H9 (cell line): ENCODE measurements around the gene ST6GALNAC6. TPM values are rescaled to one million over a fixed set of nuclear protein-coding genes. Genes with fewer than 3 reads are reported as not detected.

Source experiments
- DNase-seq: peaks from one replicate; pipeline ENCODE4 v3.0.0-alpha.2; 2017
- H2AFZ ChIP-seq: one replicate; pipeline ENCODE4 v1.6.1; 2013; ENCODE audit warnings: mild to moderate bottlenecking, low read length, control low read depth, moderate library complexity
- H2AK5ac ChIP-seq: 2 replicates; pipeline ENCODE4 v1.6.1; 2013; ENCODE audit warnings: low read length, control low read depth, mixed read lengths; ENCODE audit not compliant: insufficient read length
- H2BK120ac ChIP-seq: one replicate; pipeline ENCODE4 v1.6.1; 2013; ENCODE audit warnings: low read depth, mild to moderate bottlenecking, low read length, control low read depth, inconsistent platforms; ENCODE audit not compliant: poor library complexity, severe bottlenecking
- H2BK12ac ChIP-seq: 2 replicates; pipeline ENCODE4 v1.6.1; 2013; ENCODE audit warnings: low read length, control low read depth, mixed read lengths, low read depth; ENCODE audit not compliant: insufficient read length
- H2BK15ac ChIP-seq: 2 replicates; pipeline ENCODE4 v1.6.1; 2013; ENCODE audit warnings: low read depth, low read length, control low read depth
- H2BK20ac ChIP-seq: one replicate; pipeline ENCODE4 v1.6.1; 2013; ENCODE audit warnings: low read depth, mild to moderate bottlenecking, low read length, control low read depth, inconsistent platforms; ENCODE audit not compliant: poor library complexity, severe bottlenecking
- H2BK5ac ChIP-seq: 2 replicates; pipeline ENCODE4 v1.6.1; 2013; ENCODE audit warnings: low read length, control low read depth, mixed read lengths; ENCODE audit not compliant: insufficient read length
- H3K14ac ChIP-seq: 2 replicates; pipeline ENCODE4 v1.6.1; 2013; ENCODE audit warnings: low read length, control low read depth; ENCODE audit not compliant: insufficient read depth
- H3K18ac ChIP-seq: 2 replicates; pipeline ENCODE4 v1.6.1; 2013; ENCODE audit warnings: low read depth, mild to moderate bottlenecking, mixed read lengths, low read length, control low read depth; ENCODE audit not compliant: insufficient read length
- H3K23ac ChIP-seq: 2 replicates; pipeline ENCODE4 v1.6.1; 2013; ENCODE audit warnings: low read length, control low read depth, mixed read lengths, low read depth; ENCODE audit not compliant: insufficient read length
- H3K23me2 ChIP-seq: 2 replicates; pipeline ENCODE4 v1.6.1; 2013; ENCODE audit warnings: low read depth, mild to moderate bottlenecking, mixed read lengths, low read length, control low read depth; ENCODE audit not compliant: insufficient read length, poor library complexity, severe bottlenecking
- H3K27ac ChIP-seq: 2 replicates; pipeline ENCODE4 v1.5.1; 2013; ENCODE audit warnings: low read length, control low read depth, mixed read lengths, low read depth; ENCODE audit not compliant: insufficient read length
- H3K27me3 ChIP-seq: 2 replicates; pipeline ENCODE4 v1.6.1; 2013; ENCODE audit warnings: low read length, control low read depth, inconsistent platforms; ENCODE audit not compliant: insufficient read depth
- H3K4ac ChIP-seq: 2 replicates; pipeline ENCODE4 v1.6.1; 2013; ENCODE audit warnings: low read depth, mild to moderate bottlenecking, control low read depth, inconsistent platforms, low read length, moderate library complexity
- H3K4me1 ChIP-seq: 2 replicates; pipeline ENCODE4 v1.6.1; 2013; ENCODE audit warnings: low read length, control low read depth, inconsistent platforms; ENCODE audit not compliant: insufficient read depth
- H3K4me2 ChIP-seq: 2 replicates; pipeline ENCODE4 v1.6.1; 2013; ENCODE audit warnings: low read length, control low read depth, mixed read lengths; ENCODE audit not compliant: insufficient read length, insufficient read depth
- H3K56ac ChIP-seq: 2 replicates; pipeline ENCODE4 v1.6.1; 2013; ENCODE audit warnings: low read depth, mild to moderate bottlenecking, mixed read lengths, low read length, control low read depth; ENCODE audit not compliant: insufficient read length
- H3K79me1 ChIP-seq: 2 replicates; pipeline ENCODE4 v1.6.1; 2013; ENCODE audit warnings: low read depth, mild to moderate bottlenecking, moderate library complexity, low read length, control low read depth, inconsistent platforms; ENCODE audit not compliant: insufficient read depth, poor library complexity, severe bottlenecking
- H3K79me2 ChIP-seq: 2 replicates; pipeline ENCODE4 v1.6.1; 2013; ENCODE audit warnings: low read length, control low read depth, inconsistent platforms; ENCODE audit not compliant: insufficient read depth
- H3K9ac ChIP-seq: 2 replicates; pipeline ENCODE4 v1.6.1; 2013; ENCODE audit warnings: low read length, control low read depth, mixed read lengths; ENCODE audit not compliant: insufficient read length; ENCODE audit errors: extremely low read depth
- H3K9me3 ChIP-seq: one replicate; pipeline ENCODE4 v1.6.1; 2013; ENCODE audit warnings: low read depth, low read length, inconsistent platforms; ENCODE audit not compliant: control insufficient read depth
- H3T11ph ChIP-seq: one replicate; pipeline ENCODE4 v1.6.1; 2013; ENCODE audit warnings: mild to moderate bottlenecking, low read length, control low read depth, inconsistent platforms
- H4K20me1 ChIP-seq: one replicate; pipeline ENCODE4 v1.6.1; 2013; ENCODE audit not compliant: control insufficient read depth, insufficient read length, insufficient read depth
- H4K5ac ChIP-seq: 2 replicates; pipeline ENCODE4 v1.6.1; 2013; ENCODE audit warnings: low read depth, mild to moderate bottlenecking, mixed read lengths, low read length, control low read depth; ENCODE audit not compliant: insufficient read length
- H4K8ac ChIP-seq: replicated peaks from 2 replicates; pipeline ENCODE4 v1.6.1; 2013; ENCODE audit warnings: low read length, control low read depth, mixed read lengths, low read depth; ENCODE audit not compliant: insufficient read length
- H4K91ac ChIP-seq: 2 replicates; pipeline ENCODE4 v1.6.1; 2013; ENCODE audit warnings: low read depth, mild to moderate bottlenecking, moderate library complexity, mixed read lengths, low read length, control low read depth; ENCODE audit not compliant: insufficient read length
- H3K27ac Mint-ChIP-seq, 3 experiments: 2 replicates in 2 of 3; 3 replicates in 1 of 3; pipeline ENCODE4 v1.8.0; 2020 to 2021; ENCODE audit warnings: mixed read lengths in 3 of 3, mild to moderate bottlenecking in 1 of 3, moderate library complexity in 1 of 3
- H3K27me3 Mint-ChIP-seq: 2 replicates; pipeline ENCODE4 v1.8.0; 2021; ENCODE audit warnings: low read depth, mild to moderate bottlenecking, moderate library complexity, mixed read lengths
- H3K36me3 Mint-ChIP-seq, 3 experiments: 2 replicates in 2 of 3; 3 replicates in 1 of 3; pipeline ENCODE4 v1.8.0; 2020 to 2021; ENCODE audit warnings: low read depth in 3 of 3, mixed read lengths in 3 of 3; ENCODE audit not compliant: insufficient read depth in 1 of 3
- H3K4me1 Mint-ChIP-seq, 2 experiments: 2 replicates each; pipeline ENCODE4 v1.8.0; 2020; ENCODE audit warnings: mixed read lengths in 2 of 2
- H3K4me3 Mint-ChIP-seq, 2 experiments: 2 replicates in 1 of 2; 3 replicates in 1 of 2; pipeline ENCODE4 v1.8.0; 2020 to 2021; ENCODE audit warnings: mild to moderate bottlenecking in 2 of 2, mixed read lengths in 2 of 2, moderate library complexity in 1 of 2
- H3K9me3 Mint-ChIP-seq, 2 experiments: 2 replicates in 1 of 2; 3 replicates in 1 of 2; pipeline ENCODE4 v1.8.0; 2020; ENCODE audit warnings: mild to moderate bottlenecking in 2 of 2, mixed read lengths in 2 of 2, moderate library complexity in 1 of 2
- CTCF ChIP-seq: fragments of 200-600 bp; sonication (generic); conservative IDR thresholded peaks from 3 replicates; pipeline ENCODE4 v1.8.0; 2021; ENCODE audit warnings: antibody characterized with exemption, mild to moderate bottlenecking
- WGBS: extraction: QIAGEN DNeasy Blood & Tissue Kit; methylation state at CpG from one replicate; pipeline ENCODE4 v1.1.7; 2013; ENCODE audit warnings: missing lambda C conversion rate, low lambda C conversion rate, mixed read lengths; ENCODE audit not compliant: insufficient read length; ENCODE audit errors: extremely low coverage; 5-methylcytosine and 5-hydroxymethylcytosine counted together
- total RNA-seq: library from RNA; stranded (reverse); gene quantifications from 2 replicates; pipeline ENCODE4 v1.2.1, GENCODE V29; 2021

The ST6GALNAC6 gene
- total RNA-seq, 1 experiment from 2014 or later = 29.8 TPM

DNA sequence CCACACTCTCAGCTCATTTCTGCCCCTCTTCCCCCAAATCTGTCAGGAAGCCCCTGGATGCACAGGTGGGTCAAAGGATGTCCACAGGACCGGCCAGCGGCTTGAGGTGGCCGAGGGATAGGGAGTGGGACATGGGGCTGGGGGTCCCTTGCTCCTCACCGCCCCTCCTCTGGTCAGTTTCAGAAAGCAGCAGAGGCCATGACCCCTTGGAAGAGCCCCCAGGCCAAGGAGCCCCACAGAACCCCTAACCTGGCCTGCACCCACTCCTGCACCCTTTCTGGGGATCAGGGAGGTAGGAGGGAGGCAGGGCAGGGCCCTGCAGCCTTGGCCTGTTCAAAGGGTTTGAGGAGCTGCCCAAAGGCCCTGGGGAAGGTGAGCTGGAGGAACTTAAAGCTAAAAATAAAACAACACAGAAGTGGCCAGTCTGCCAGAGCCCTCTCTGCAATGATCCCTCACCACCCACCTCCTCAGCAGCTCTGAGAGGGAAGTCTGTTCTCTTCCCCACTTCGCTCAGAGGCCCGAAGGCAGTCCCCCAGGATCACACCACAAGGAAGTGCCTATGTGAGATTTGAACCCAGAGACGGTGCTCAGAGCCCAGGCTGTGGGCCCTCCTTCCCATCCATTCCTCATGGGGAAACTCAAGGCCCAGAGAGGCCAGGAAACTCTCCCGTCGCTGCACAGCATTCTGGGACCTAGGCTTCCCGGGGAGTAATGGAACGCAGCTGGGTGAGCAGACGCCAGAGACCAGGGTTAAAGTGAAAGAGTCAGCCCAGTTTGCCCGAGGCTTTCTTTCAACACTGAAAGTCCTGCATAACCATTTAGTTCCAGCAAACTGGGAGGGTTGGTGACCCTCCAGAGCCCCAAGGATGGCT, 45.9 kb downstream of the ST6GALNAC6 start:
- Histone ChIP-seq H3K23ac (no peak overlapping the region), H2BK5ac (no peak overlapping the region), H3K23me2 (peaks cover 3% of the 10 kb centered on the region), H3K79me1 (no peaks in the 10 kb centered on the region), H4K8ac (no peak overlapping the region), H4K20me1 (no peaks in the 10 kb centered on the region), H2AFZ (no peak overlapping the region), H2BK20ac (no peak overlapping the region), H3K4me1 (no peaks in the 10 kb centered on the region), H4K5ac (no peak overlapping the region), H4K91ac (no peak overlapping the region), H3K18ac (no peak overlapping the region), H3K9me3 (no peaks in the 10 kb centered on the region), H3K27me3 (no peaks in the 10 kb centered on the region), H3T11ph (no peak overlapping the region), H2BK120ac (no peak overlapping the region), H3K27ac (no peak overlapping the region), H3K79me2 (no peaks in the 10 kb centered on the region), H2BK15ac (no peak overlapping the region), H2AK5ac (no peak overlapping the region), H3K56ac (no peak overlapping the region), H3K14ac (no peak overlapping the region), H2BK12ac (no peak overlapping the region), H3K4me2 (no peak overlapping the region), H3K9ac (no peak overlapping the region), H3K4ac (no peak overlapping the region)
- Mint-ChIP-seq H3K27me3 (peaks cover 2% of the 10 kb centered on the region), H3K4me1 (peaks cover 2 to 7% of the 10 kb centered on the region in 2 experiments; a peak in 2 of 4 replicates), H3K36me3 (peaks cover 0 to 8% (median 4%) of the 10 kb centered on the region in 3 experiments; a peak in 3 of 7 replicates), H3K9me3 (peaks cover 5 to 10% of the 10 kb centered on the region in 2 experiments; a peak in 3 of 5 replicates), H3K4me3 (peak overlapping the region in 1 of 2 experiments; percentile 4; a peak in 1 of 5 replicates), H3K27ac (no peak overlapping the region)
- no CpG with 5 or more reads among the region's 13 CpGs for WGBS
- DNase-seq = no peak
- TF ChIP-seq CTCF = no peak
